Mesodermal cell (in vitro differentiated cells): ENCODE data around the gene ETNK1.

Source experiments
- H3K27ac ChIP-seq: 2 replicates; pipeline ENCODE4 v1.7.0; 2013; ENCODE audit warnings: mild to moderate bottlenecking, low read depth, low read length, moderate library complexity; ENCODE audit not compliant: severe bottlenecking
- H3K36me3 ChIP-seq: 2 replicates; pipeline ENCODE4 v1.7.1; 2013; ENCODE audit warnings: mild to moderate bottlenecking, low read length, moderate library complexity; ENCODE audit not compliant: control insufficient read depth, insufficient read depth
- H3K4me1 ChIP-seq: one replicate; pipeline ENCODE4 v1.7.1; 2013; ENCODE audit warnings: mild to moderate bottlenecking, low read length; ENCODE audit not compliant: insufficient read depth, control insufficient read depth, poor library complexity, severe bottlenecking
- H3K4me3 ChIP-seq: 2 replicates; pipeline ENCODE4 v1.7.0; 2013; ENCODE audit warnings: low read length, control low read depth, mild to moderate bottlenecking; ENCODE audit not compliant: insufficient read depth, poor library complexity, severe bottlenecking; ENCODE audit errors: extremely low read depth
- H3K9me3 ChIP-seq: 2 replicates; pipeline ENCODE4 v1.7.1; 2013; ENCODE audit warnings: mild to moderate bottlenecking, low read length, moderate library complexity; ENCODE audit not compliant: control insufficient read depth
- WGBS, 2 experiments: methylation state at CpG; one replicate each; pipeline ENCODE4 v1.1.5; 2013; ENCODE audit warnings: missing lambda C conversion rate in 2 of 2; ENCODE audit not compliant: insufficient coverage in 2 of 2; 5-methylcytosine and 5-hydroxymethylcytosine counted together

Gene ETNK1

GRCh38 chr12:22712083-22712482, 87.1 kb downstream of the ETNK1 start:
- WGBS, 2 experiments = 83 to 88% methylated on average over 6 of the region's 7 CpGs

DNA sequence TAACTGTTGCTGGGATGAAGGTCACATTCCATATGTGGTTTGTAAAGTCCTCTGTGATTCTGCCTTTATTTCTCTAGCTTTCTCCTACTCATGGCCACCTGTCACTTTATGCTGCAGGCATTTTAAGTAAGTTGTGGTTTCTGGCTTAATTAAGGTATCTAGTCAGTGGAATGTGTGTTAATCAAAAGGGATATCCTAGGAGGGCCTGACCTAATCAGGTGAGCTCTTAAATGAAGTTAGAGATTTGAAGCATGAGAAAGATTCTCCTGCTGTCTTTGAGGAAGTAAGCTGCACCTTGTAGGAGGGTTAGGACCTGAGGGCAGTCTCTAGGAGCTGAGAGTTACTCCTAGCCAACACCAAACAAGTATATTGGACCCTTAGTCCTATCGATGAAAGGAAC, 90.3 kb downstream of the ETNK1 start:
- no CpG with 5 or more reads among the region's 1 CpG for WGBS, 2 experiments
- no peaks in the 10 kb centered on the region for H3K9me3 ChIP-seq
- no peaks in the 10 kb centered on the region for H3K4me1 ChIP-seq
- no peak overlapping the region for H3K27ac ChIP-seq
- no peak overlapping the region for H3K4me3 ChIP-seq
- no peaks in the 10 kb centered on the region for H3K36me3 ChIP-seq

More at GRCh38 chr12:22712083-22712482, 87.1 kb downstream of the ETNK1 start:
- Histone ChIP-seq H3K4me1 (no peaks in the 10 kb centered on the region), H3K36me3 (no peaks in the 10 kb centered on the region), H3K9me3 (no peaks in the 10 kb centered on the region), H3K4me3 (no peak overlapping the region), H3K27ac (no peak overlapping the region)

- H3K4me3 ChIP-seq = no peak overlapping the region
- H3K9me3 ChIP-seq = no peaks in the 10 kb centered on the region
- no peaks in the 10 kb centered on the region for H3K36me3 ChIP-seq
- peaks cover 2% of the 10 kb centered on the region for H3K4me1 ChIP-seq
- no peak overlapping the region for H3K27ac ChIP-seq
- no CpG with 5 or more reads among the region's 4 CpGs for WGBS, 2 experiments
Measured at GRCh38 chr12:22719745-22720144, 94.8 kb downstream of the ETNK1 start.

GRCh38 chr12:22722081-22722480, 97.1 kb downstream of the ETNK1 start:
- H3K36me3 ChIP-seq = no peaks in the 10 kb centered on the region
- H3K9me3 ChIP-seq = no peaks in the 10 kb centered on the region
- no peak overlapping the region for H3K4me3 ChIP-seq
- H3K27ac ChIP-seq = peak overlapping the region; percentile 61
- no CpG with 5 or more reads among the region's 2 CpGs for WGBS, 2 experiments
- H3K4me1 ChIP-seq = peaks cover 2% of the 10 kb centered on the region

- Histone ChIP-seq H3K9me3 (no peaks in the 10 kb centered on the region), H3K4me3 (no peak overlapping the region), H3K4me1 (peaks cover 2% of the 10 kb centered on the region), H3K27ac (no peak overlapping the region), H3K36me3 (no peaks in the 10 kb centered on the region)
- no CpG with 5 or more reads among the region's 1 CpG for WGBS, 2 experiments
Measured at GRCh38 chr12:22722779-22723178, 97.8 kb downstream of the ETNK1 start.

GRCh38 chr12:22728987-22729386, 104.0 kb downstream of the ETNK1 start:
- Histone ChIP-seq H3K4me1 (peaks cover 7% of the 10 kb centered on the region), H3K36me3 (no peaks in the 10 kb centered on the region), H3K27ac (no peak overlapping the region), H3K4me3 (no peak overlapping the region), H3K9me3 (no peaks in the 10 kb centered on the region)
- 82 to 97% methylated on average over 2 of the region's 2 CpGs for WGBS, 2 experiments

DNA sequence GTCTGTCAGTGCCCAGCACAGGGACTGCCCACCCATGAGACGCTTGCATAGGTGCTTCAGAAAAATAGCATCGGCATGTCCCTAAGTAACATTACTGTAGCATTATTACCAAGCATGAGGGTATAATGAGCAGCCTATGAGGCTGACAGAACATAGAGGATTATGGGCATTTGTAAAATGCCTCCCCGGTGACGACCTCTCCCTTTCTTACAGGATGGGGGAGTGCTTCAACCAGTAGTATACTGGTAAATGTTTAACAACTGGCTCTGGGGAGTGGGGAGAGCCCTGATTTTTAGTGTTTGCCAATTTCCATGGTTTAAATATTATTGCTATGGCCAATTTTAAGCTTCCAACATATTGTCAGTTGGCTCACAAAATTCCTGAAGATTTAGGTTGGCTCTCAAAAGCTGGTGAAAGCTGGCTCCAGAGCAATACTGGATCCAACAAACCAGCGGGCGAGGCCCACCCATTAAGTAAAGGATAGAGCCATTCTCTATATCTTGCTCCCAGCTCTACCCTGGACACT, 104.5 kb downstream of the ETNK1 start:
- 100% methylated on average over 1 to 4 of the region's 6 CpGs for WGBS, 2 experiments
- Histone ChIP-seq H3K4me1 (peaks cover 7% of the 10 kb centered on the region), H3K27ac (no peak overlapping the region)

DNA sequence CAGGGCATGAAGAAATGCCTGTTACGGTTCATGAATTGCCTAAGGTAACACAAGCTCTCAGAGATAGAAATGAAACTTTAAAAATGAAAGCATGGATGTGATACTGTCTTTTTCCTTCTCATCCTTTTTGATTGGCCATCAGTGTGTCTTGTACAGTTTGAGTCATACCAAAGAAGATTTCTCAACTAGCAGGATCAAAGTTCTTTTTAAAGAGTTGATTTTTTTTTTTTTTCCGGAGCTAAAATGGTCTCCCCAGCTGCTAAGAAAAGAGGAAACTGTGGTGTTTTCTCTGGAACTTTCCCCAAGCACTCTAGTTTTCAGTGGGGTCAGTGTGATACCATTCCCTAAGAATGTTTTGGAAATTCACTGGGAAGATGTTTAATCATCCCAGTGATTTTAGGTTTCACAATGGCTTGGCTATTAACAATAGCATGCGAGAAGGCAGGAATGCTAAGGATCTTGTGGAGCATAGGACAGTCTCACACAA, 105.0 kb downstream of the ETNK1 start:
- Histone ChIP-seq H3K4me3 (no peak overlapping the region), H3K4me1 (peaks cover 7% of the 10 kb centered on the region), H3K36me3 (no peaks in the 10 kb centered on the region), H3K9me3 (no peaks in the 10 kb centered on the region), H3K27ac (no peak overlapping the region)
- WGBS, 2 experiments = 80 to 93% methylated on average over 2 to 3 of the region's 3 CpGs

More for the DNA sequence above, 104.5 kb downstream of the ETNK1 start:
- no peak overlapping the region for H3K4me3 ChIP-seq
- H3K36me3 ChIP-seq = no peaks in the 10 kb centered on the region
- no peaks in the 10 kb centered on the region for H3K9me3 ChIP-seq

- Histone ChIP-seq H3K4me3 (no peak overlapping the region), H3K27ac (no peak overlapping the region), H3K4me1 (peaks cover 7% of the 10 kb centered on the region), H3K36me3 (no peaks in the 10 kb centered on the region), H3K9me3 (no peaks in the 10 kb centered on the region)
- WGBS, 2 experiments = 92 to 100% methylated on average over 1 of the region's 3 CpGs
Measured at GRCh38 chr12:22731236-22731635, 106.3 kb downstream of the ETNK1 start.

DNA sequence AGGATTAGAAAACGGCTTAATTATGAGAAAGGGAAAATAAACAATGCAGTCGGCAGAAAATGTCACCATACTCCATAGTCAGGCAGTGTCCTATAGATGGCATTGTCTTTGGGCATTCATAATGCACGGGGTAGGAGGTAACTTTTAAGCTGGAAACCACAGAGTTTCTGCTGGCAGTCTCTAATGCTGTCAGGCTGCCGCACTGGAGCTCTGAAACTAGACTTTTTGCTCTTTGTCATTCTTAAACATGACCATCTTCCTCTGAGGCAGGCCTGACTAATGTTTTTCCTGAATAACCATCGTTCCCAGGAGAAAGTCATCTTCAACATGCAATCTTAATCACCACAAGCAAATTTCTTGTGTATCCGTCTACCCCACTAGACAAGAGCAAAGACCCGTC, 108.8 kb downstream of the ETNK1 start:
- Histone ChIP-seq H3K36me3 (no peaks in the 10 kb centered on the region), H3K4me3 (no peak overlapping the region), H3K4me1 (peaks cover 7% of the 10 kb centered on the region), H3K27ac (no peak overlapping the region), H3K9me3 (no peaks in the 10 kb centered on the region)
- 93 to 95% methylated on average over 3 to 4 of the region's 7 CpGs for WGBS, 2 experiments

GRCh38 chr12:22738945-22739344, 114.0 kb downstream of the ETNK1 start:
- Histone ChIP-seq H3K36me3 (no peaks in the 10 kb centered on the region), H3K4me1 (no peaks in the 10 kb centered on the region), H3K9me3 (no peaks in the 10 kb centered on the region), H3K27ac (no peak overlapping the region), H3K4me3 (no peak overlapping the region)
- 100% methylated on average over 1 of the region's 1 CpG; no CpG with 5 or more reads in 1 of the 2 experiments for WGBS, 2 experiments
